Measurements from ENCODE around the gene ALG12.
"Not testable (repeated sequence)": the region's sequence is repeated elsewhere in the genome, so short reads cannot be mapped to it uniquely, and the experiment has no call there.

ALG12 gene

GRCh38 chr22:49861642-49862495, 56.4 kb downstream of the ALG12 start:
- WGBS (ENCODE audit: insufficient coverage, insufficient read length), result no CpG with 5 or more reads among the region's 29 CpGs
- Histone ChIP-seq H3K4me3 (ENCODE audit: low read length) (no peak overlapping the region), H3K36me3 (ENCODE audit: control insufficient read depth, insufficient read depth, low read length) (peaks cover 5% of the 10 kb centered on the region; the same call in 1 of the 2 replicates), H3K9me3 (ENCODE audit: control insufficient read depth, insufficient read depth, low read length) (no peaks in the 10 kb centered on the region), H3K4me1 (ENCODE audit: control insufficient read depth, insufficient read depth, low read length) (peaks cover 2% of the 10 kb centered on the region; the same call in 1 of the 2 replicates), H3K27ac (ENCODE audit: low read length) (no peak overlapping the region), H3K27me3 (ENCODE audit: control insufficient read depth, insufficient read depth, low read length) (no peaks in the 10 kb centered on the region)
- no peak for DNase-seq (ENCODE audit: low read depth, low spot score)

- no peak for DNase-seq (ENCODE audit: low read depth, low spot score)
- WGBS (ENCODE audit: insufficient coverage, insufficient read length), result no CpG with 5 or more reads among the region's 14 CpGs
- peaks cover 2% of the 10 kb centered on the region; the same call in 1 of the 2 replicates for H3K4me1 ChIP-seq (ENCODE audit: control insufficient read depth, insufficient read depth, low read length)
- H3K36me3 ChIP-seq (ENCODE audit: control insufficient read depth, insufficient read depth, low read length), result peaks cover 7% of the 10 kb centered on the region; the same call in 1 of the 2 replicates
- H3K4me3 ChIP-seq (ENCODE audit: low read length), result no peak overlapping the region
- H3K27ac ChIP-seq (ENCODE audit: low read length), result no peak overlapping the region
- no peaks in the 10 kb centered on the region for H3K27me3 ChIP-seq (ENCODE audit: control insufficient read depth, insufficient read depth, low read length)
- no peaks in the 10 kb centered on the region for H3K9me3 ChIP-seq (ENCODE audit: control insufficient read depth, insufficient read depth, low read length)
Observed at GRCh38 chr22:49858827-49859226, 59.4 kb downstream of the ALG12 start.

GRCh38 chr22:49856766-49857618, 61.2 kb downstream of the ALG12 start:
- peaks cover 7% of the 10 kb centered on the region; the same call in 1 of the 2 replicates for H3K36me3 ChIP-seq (ENCODE audit: control insufficient read depth, insufficient read depth, low read length)
- no peak overlapping the region for H3K27ac ChIP-seq (ENCODE audit: low read length)
- H3K27me3 ChIP-seq (ENCODE audit: control insufficient read depth, insufficient read depth, low read length), result peaks cover 5% of the 10 kb centered on the region; the same call in 1 of the 2 replicates
- no peaks in the 10 kb centered on the region for H3K9me3 ChIP-seq (ENCODE audit: control insufficient read depth, insufficient read depth, low read length)
- WGBS (ENCODE audit: insufficient coverage, insufficient read length), result no CpG with 5 or more reads among the region's 31 CpGs
- H3K4me1 ChIP-seq (ENCODE audit: control insufficient read depth, insufficient read depth, low read length), result peaks cover 2% of the 10 kb centered on the region; the same call in 1 of the 2 replicates
- H3K4me3 ChIP-seq (ENCODE audit: low read length), result no peak overlapping the region
- DNase-seq (ENCODE audit: low read depth, low spot score), result no peak

- Histone ChIP-seq H3K9me3 (ENCODE audit: control insufficient read depth, insufficient read depth, low read length) (no peaks in the 10 kb centered on the region), H3K27me3 (ENCODE audit: control insufficient read depth, insufficient read depth, low read length) (peaks cover 11% of the 10 kb centered on the region), H3K4me1 (ENCODE audit: control insufficient read depth, insufficient read depth, low read length) (peaks cover 2% of the 10 kb centered on the region; the same call in 1 of the 2 replicates), H3K27ac (ENCODE audit: low read length) (no peak overlapping the region), H3K36me3 (ENCODE audit: control insufficient read depth, insufficient read depth, low read length) (peaks cover 7% of the 10 kb centered on the region; the same call in 1 of the 2 replicates), H3K4me3 (ENCODE audit: low read length) (no peak overlapping the region)
- DNase-seq (ENCODE audit: low read depth, low spot score), result no peak
- WGBS (ENCODE audit: insufficient coverage, insufficient read length), result no CpG with 5 or more reads among the region's 23 CpGs
Observed at GRCh38 chr22:49856343-49856742, 61.9 kb downstream of the ALG12 start.

GRCh38 chr22:49855251-49855911, 62.9 kb downstream of the ALG12 start:
- WGBS (ENCODE audit: insufficient coverage, insufficient read length), result no CpG with 5 or more reads among the region's 9 CpGs
- H3K4me3 ChIP-seq (ENCODE audit: low read length), result no peak overlapping the region
- peaks cover 19% of the 10 kb centered on the region for H3K27me3 ChIP-seq (ENCODE audit: control insufficient read depth, insufficient read depth, low read length)
- H3K4me1 ChIP-seq (ENCODE audit: control insufficient read depth, insufficient read depth, low read length), result peaks cover 2% of the 10 kb centered on the region; the same call in 1 of the 2 replicates
- no peaks in the 10 kb centered on the region for H3K9me3 ChIP-seq (ENCODE audit: control insufficient read depth, insufficient read depth, low read length)
- H3K36me3 ChIP-seq (ENCODE audit: control insufficient read depth, insufficient read depth, low read length), result peaks cover 7% of the 10 kb centered on the region; the same call in 1 of the 2 replicates
- no peak overlapping the region for H3K27ac ChIP-seq (ENCODE audit: low read length)
- no peak for DNase-seq (ENCODE audit: low read depth, low spot score)

GRCh38 chr22:49853981-49854831, 64.0 kb downstream of the ALG12 start:
- no peak for DNase-seq (ENCODE audit: low read depth, low spot score)
- no CpG with 5 or more reads among the region's 101 CpGs for WGBS (ENCODE audit: insufficient coverage, insufficient read length)

GRCh38 chr22:49852898-49853894, 65.0 kb downstream of the ALG12 start, which contains the start of gene ZBED4:
ZBED4 (plus strand) TSS chr22:49853844; CDS start chr22:49883663, 29,819 bp downstream.
- H3K4me1 ChIP-seq (ENCODE audit: control insufficient read depth, insufficient read depth, low read length), result peaks cover 2% of the 10 kb centered on the region; the same call in 1 of the 2 replicates
- H3K9me3 ChIP-seq (ENCODE audit: control insufficient read depth, insufficient read depth, low read length), result no peaks in the 10 kb centered on the region
- H3K27ac ChIP-seq (ENCODE audit: low read length), result no peak within 1 kb of the TSS
- DNase-seq (ENCODE audit: low read depth, low spot score), result peak; percentile 82
- peak within 1 kb of the TSS; percentile 59 for H3K4me3 ChIP-seq (ENCODE audit: low read length)
- peaks cover 38% of the 10 kb centered on the region for H3K27me3 ChIP-seq (ENCODE audit: control insufficient read depth, insufficient read depth, low read length)
- peaks cover 7% of the 10 kb centered on the region; the same call in 1 of the 2 replicates for H3K36me3 ChIP-seq (ENCODE audit: control insufficient read depth, insufficient read depth, low read length)
- no CpG with 5 or more reads among the region's 127 CpGs for WGBS (ENCODE audit: insufficient coverage, insufficient read length)

More at GRCh38 chr22:49853981-49854831, 64.0 kb downstream of the ALG12 start:
- Histone ChIP-seq H3K27me3 (ENCODE audit: control insufficient read depth, insufficient read depth, low read length) (peaks cover 30% of the 10 kb centered on the region), H3K9me3 (ENCODE audit: control insufficient read depth, insufficient read depth, low read length) (no peaks in the 10 kb centered on the region), H3K4me3 (ENCODE audit: low read length) (peak overlapping the region; percentile 54), H3K36me3 (ENCODE audit: control insufficient read depth, insufficient read depth, low read length) (peaks cover 7% of the 10 kb centered on the region; the same call in 1 of the 2 replicates), H3K27ac (ENCODE audit: low read length) (no peak overlapping the region), H3K4me1 (ENCODE audit: control insufficient read depth, insufficient read depth, low read length) (peaks cover 2% of the 10 kb centered on the region; the same call in 1 of the 2 replicates)

GRCh38 chr22:49852568-49852897, 65.7 kb downstream of the ALG12 start:
- not testable (repeated sequence) for H3K9me3 ChIP-seq (ENCODE audit: control insufficient read depth, insufficient read depth, low read length); H3K36me3 ChIP-seq (ENCODE audit: control insufficient read depth, insufficient read depth, low read length); H3K4me1 ChIP-seq (ENCODE audit: control insufficient read depth, insufficient read depth, low read length); DNase-seq (ENCODE audit: low read depth, low spot score); H3K27ac ChIP-seq (ENCODE audit: low read length)
- H3K4me3 ChIP-seq (ENCODE audit: low read length), result peak overlapping the region; percentile 59; the same call in 1 of the 2 replicates
- no CpG with 5 or more reads among the region's 13 CpGs for WGBS (ENCODE audit: insufficient coverage, insufficient read length)
- peaks cover 45% of the 10 kb centered on the region for H3K27me3 ChIP-seq (ENCODE audit: control insufficient read depth, insufficient read depth, low read length)

All from iPS DF 6.9 (cell line).